Neutrophil (primary cell): Measurements from ENCODE around the gene ITGAX.

Experiments used
- H3K27ac ChIP-seq: fragments of 200-600 bp; sonication (generic); 2 replicates; pipeline ENCODE4 v1.5.1; 2016; ENCODE audit warnings: mild to moderate bottlenecking, moderate library complexity
- H3K27me3 ChIP-seq: fragments of 200-600 bp; sonication (generic); 2 replicates; pipeline ENCODE4 v1.6.0; 2016; ENCODE audit warnings: mild to moderate bottlenecking
- H3K36me3 ChIP-seq: fragments of 200-600 bp; sonication (generic); 2 replicates; pipeline ENCODE4 v1.5.1; 2017
- H3K4me1 ChIP-seq, 2 experiments: fragments of 200-600 bp in 1 of 2; sonication (generic) in 1 of 2; 1 replicate in 1 of 2; 2 replicates in 1 of 2; pipeline versions ENCODE4 v1.5.1 to v1.6.1; 2013 to 2016; ENCODE audit warnings: low read depth in 1 of 2, low read length in 1 of 2, mild to moderate bottlenecking in 1 of 2, moderate library complexity in 1 of 2; ENCODE audit not compliant: control insufficient read depth in 1 of 2, insufficient read depth in 1 of 2
- H3K4me3 ChIP-seq, 2 experiments: fragments of 200-600 bp in 1 of 2; sonication (generic) in 1 of 2; 1 replicate in 1 of 2; 2 replicates in 1 of 2; pipeline ENCODE4 v1.5.1; 2013 to 2016; ENCODE audit warnings: low read depth in 1 of 2, low read length in 1 of 2, mild to moderate bottlenecking in 1 of 2, moderate library complexity in 1 of 2
- H3K9me3 ChIP-seq: fragments of 200-600 bp; sonication (generic); 2 replicates; pipeline ENCODE4 v1.5.1; 2016
- TF ChIP-seq, protein P1 (sequence below): fragments of 200-600 bp; sonication (generic); IDR thresholded peaks from 2 replicates; pipeline ENCODE4 v1.5.1; 2016; ENCODE audit warnings: antibody characterized with exemption

ITGAX gene

DNA sequence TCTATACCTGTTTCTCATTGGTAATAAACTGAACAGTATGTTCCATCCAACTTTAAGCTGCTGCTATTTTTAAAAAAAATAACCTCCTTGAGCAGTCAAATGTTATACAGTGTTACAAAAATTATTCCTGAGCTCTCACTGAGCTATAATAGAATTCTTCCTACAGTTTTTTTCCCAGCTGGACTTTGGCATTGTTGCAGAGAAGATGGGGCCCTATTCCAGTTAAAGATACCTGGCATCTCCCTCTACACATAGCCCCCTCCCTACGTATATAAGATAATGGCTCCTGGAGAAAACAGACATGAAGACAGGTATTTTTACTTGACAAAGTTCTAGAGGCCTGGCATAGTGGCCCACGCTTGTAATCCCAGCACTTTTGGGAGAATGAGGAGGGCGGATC lies 74.8 kb downstream of the ITGAX start:
- peaks cover 0 to 5% of the 10 kb centered on the region in 2 experiments for H3K4me1 ChIP-seq
- H3K27ac ChIP-seq, result no peak overlapping the region
- H3K4me3 ChIP-seq, result no peak overlapping the region
- TF ChIP-seq, protein P1, sequence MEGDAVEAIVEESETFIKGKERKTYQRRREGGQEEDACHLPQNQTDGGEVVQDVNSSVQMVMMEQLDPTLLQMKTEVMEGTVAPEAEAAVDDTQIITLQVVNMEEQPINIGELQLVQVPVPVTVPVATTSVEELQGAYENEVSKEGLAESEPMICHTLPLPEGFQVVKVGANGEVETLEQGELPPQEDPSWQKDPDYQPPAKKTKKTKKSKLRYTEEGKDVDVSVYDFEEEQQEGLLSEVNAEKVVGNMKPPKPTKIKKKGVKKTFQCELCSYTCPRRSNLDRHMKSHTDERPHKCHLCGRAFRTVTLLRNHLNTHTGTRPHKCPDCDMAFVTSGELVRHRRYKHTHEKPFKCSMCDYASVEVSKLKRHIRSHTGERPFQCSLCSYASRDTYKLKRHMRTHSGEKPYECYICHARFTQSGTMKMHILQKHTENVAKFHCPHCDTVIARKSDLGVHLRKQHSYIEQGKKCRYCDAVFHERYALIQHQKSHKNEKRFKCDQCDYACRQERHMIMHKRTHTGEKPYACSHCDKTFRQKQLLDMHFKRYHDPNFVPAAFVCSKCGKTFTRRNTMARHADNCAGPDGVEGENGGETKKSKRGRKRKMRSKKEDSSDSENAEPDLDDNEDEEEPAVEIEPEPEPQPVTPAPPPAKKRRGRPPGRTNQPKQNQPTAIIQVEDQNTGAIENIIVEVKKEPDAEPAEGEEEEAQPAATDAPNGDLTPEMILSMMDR, result no peak
- no peaks in the 10 kb centered on the region for H3K9me3 ChIP-seq
- no peaks in the 10 kb centered on the region for H3K36me3 ChIP-seq
- peaks cover 16% of the 10 kb centered on the region for H3K27me3 ChIP-seq

DNA sequence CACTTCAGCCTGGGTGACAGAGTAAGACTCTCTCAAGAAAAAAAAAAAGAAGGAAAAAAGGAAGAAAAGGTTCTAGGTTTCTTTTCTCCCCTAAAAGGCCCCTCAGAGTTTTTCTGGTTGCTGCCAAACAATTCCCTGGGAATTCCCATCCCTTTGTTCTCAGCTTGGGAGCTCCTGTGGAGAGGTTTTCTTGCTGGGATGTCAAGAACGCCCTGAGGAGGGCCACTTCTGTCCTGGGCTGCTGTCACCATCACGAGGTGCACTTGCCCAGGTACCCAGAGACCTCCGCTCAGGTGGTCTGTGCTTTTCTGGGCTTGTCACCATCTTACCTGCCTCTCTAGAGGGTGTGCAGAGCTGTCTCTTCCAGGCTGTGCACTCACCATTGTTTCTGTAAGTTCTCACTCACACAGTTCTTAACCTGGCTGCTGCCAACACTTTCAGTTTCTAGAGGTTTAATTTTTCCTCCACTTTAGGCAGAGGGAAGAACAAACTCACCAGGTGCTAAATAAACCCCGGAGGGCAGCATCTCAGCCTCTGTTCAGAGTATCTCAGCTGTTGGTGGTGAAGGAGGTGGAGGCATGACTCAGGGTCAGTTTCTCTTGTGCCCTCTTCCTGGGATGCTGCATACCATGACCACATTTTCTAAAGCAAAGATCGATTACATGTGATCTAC lies 75.5 kb downstream of the ITGAX start:
- Histone ChIP-seq H3K27ac (no peak overlapping the region), H3K4me3 (no peak overlapping the region), H3K4me1 (peaks cover 0 to 5% of the 10 kb centered on the region in 2 experiments), H3K36me3 (no peaks in the 10 kb centered on the region), H3K9me3 (no peaks in the 10 kb centered on the region), H3K27me3 (peaks cover 16% of the 10 kb centered on the region)
- TF ChIP-seq, protein P1, result no peak
